H1 (cell line): ENCODE measurements around the gene LDAH. TPM values are rescaled to one million over a fixed set of nuclear protein-coding genes. Genes with fewer than 3 reads are reported as not detected.

ENCODE experiments used
- CEBPB ChIP-seq: IDR thresholded peaks from 2 replicates; pipeline ENCODE4 v1.6.1; 2012; ENCODE audit warnings: low read depth, low read length
- EGR1 ChIP-seq: IDR thresholded peaks from 2 replicates; pipeline ENCODE4 v1.6.1; 2011; ENCODE audit warnings: low read depth, low read length, borderline replicate concordance
- HDAC2 ChIP-seq, 2 experiments: fragments of 300-600 bp in 1 of 2; sonication (generic) in 1 of 2; IDR thresholded peaks; 2 replicates each; pipeline ENCODE4 v1.6.1; 2011 to 2012; ENCODE audit warnings: low read depth in 2 of 2, low read length in 2 of 2, mild to moderate bottlenecking in 2 of 2, moderate library complexity in 2 of 2, borderline replicate concordance in 1 of 2, inconsistent platforms in 1 of 2
- HDAC6 ChIP-seq: IDR thresholded peaks from one replicate; pipeline ENCODE4 v1.7.1; 2012; ENCODE audit warnings: low read depth, mild to moderate bottlenecking, inconsistent platforms, low read length, moderate library complexity
- NRF1 ChIP-seq: IDR thresholded peaks from 2 replicates; pipeline ENCODE4 v1.6.1; 2011; ENCODE audit warnings: mild to moderate bottlenecking, low read depth, low read length, improper control_type of control experiment
- PHF8 ChIP-seq: fragments of 200-600 bp; sonication (generic); conservative IDR thresholded peaks from 2 replicates; pipeline ENCODE4 v1.7.1; 2012; ENCODE audit warnings: low read depth, mild to moderate bottlenecking, inconsistent platforms, low read length, moderate library complexity
- TAF7 ChIP-seq: optimal IDR thresholded peaks from 2 replicates; pipeline ENCODE3; 2011; ENCODE audit warnings: low read depth, mild to moderate bottlenecking, inconsistent platforms, low read length, moderate library complexity, borderline replicate concordance
- TCF12 ChIP-seq: IDR thresholded peaks from 2 replicates; pipeline ENCODE4 v1.6.1; 2011; ENCODE audit warnings: low read depth, mild to moderate bottlenecking, low read length
- polyA plus RNA-seq, 7 experiments: library from polyadenylated mRNA; depleted of rRNA in 3 of 7; stranded (reverse) in 5 of 7; unstranded in 2 of 7; fragments of >200 nt in 5 of 7; fragments of 200-250 nt in 2 of 7; gene quantifications; 1 replicate in 5 of 7; 2 replicates in 1 of 7; 4 replicates in 1 of 7; pipeline versions ENCODE4 v1.2.1 to v1.2.3, GENCODE V29; 2011 to 2013; ENCODE audit warnings: missing spikeins in 2 of 7, mixed read lengths in 2 of 7
- total RNA-seq: library from RNA; stranded (reverse); fragmentation: NEBNext Ultra II Directional; extraction: Animal tissue kit (Norgen Biotek cat#: 25700); gene quantifications from 2 replicates; pipeline ENCODE4 v1.2.1, GENCODE V29; 2021
- TF ChIP-seq, protein P1 (sequence below): fragments of 300-600 bp; sonication (generic); IDR thresholded peaks from 2 replicates; pipeline ENCODE4 v1.7.1; 2012; ENCODE audit warnings: low read length, moderate library complexity, mild to moderate bottlenecking, inconsistent platforms; ENCODE audit not compliant: insufficient replicate concordance

The LDAH gene
- total and polyA plus RNA-seq, 2 of the 8 experiments (the other 6 are each of a cell fraction or from before 2014, with no cell fraction given), result 10.9 to 26.3 TPM

DNA sequence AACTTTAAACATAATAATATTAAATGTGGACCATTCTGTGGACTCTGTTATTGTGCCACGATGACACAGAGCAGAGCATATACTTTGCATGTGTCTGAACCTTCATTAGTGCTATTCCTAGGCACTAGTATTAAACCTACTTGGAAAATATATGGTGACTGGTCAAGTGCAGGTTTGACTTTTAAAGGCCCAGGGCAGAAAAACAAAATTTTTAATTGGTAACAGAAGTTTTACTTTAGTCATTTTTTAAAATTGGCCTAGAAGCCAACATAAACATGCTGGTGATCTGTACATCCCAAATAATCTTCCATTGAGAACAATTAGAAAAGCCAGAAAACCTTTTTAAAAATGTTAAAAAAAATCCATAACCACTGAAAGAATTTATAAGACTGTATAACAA lies 16.6 kb downstream of the LDAH start (continued):
- TF ChIP-seq, protein P1, sequence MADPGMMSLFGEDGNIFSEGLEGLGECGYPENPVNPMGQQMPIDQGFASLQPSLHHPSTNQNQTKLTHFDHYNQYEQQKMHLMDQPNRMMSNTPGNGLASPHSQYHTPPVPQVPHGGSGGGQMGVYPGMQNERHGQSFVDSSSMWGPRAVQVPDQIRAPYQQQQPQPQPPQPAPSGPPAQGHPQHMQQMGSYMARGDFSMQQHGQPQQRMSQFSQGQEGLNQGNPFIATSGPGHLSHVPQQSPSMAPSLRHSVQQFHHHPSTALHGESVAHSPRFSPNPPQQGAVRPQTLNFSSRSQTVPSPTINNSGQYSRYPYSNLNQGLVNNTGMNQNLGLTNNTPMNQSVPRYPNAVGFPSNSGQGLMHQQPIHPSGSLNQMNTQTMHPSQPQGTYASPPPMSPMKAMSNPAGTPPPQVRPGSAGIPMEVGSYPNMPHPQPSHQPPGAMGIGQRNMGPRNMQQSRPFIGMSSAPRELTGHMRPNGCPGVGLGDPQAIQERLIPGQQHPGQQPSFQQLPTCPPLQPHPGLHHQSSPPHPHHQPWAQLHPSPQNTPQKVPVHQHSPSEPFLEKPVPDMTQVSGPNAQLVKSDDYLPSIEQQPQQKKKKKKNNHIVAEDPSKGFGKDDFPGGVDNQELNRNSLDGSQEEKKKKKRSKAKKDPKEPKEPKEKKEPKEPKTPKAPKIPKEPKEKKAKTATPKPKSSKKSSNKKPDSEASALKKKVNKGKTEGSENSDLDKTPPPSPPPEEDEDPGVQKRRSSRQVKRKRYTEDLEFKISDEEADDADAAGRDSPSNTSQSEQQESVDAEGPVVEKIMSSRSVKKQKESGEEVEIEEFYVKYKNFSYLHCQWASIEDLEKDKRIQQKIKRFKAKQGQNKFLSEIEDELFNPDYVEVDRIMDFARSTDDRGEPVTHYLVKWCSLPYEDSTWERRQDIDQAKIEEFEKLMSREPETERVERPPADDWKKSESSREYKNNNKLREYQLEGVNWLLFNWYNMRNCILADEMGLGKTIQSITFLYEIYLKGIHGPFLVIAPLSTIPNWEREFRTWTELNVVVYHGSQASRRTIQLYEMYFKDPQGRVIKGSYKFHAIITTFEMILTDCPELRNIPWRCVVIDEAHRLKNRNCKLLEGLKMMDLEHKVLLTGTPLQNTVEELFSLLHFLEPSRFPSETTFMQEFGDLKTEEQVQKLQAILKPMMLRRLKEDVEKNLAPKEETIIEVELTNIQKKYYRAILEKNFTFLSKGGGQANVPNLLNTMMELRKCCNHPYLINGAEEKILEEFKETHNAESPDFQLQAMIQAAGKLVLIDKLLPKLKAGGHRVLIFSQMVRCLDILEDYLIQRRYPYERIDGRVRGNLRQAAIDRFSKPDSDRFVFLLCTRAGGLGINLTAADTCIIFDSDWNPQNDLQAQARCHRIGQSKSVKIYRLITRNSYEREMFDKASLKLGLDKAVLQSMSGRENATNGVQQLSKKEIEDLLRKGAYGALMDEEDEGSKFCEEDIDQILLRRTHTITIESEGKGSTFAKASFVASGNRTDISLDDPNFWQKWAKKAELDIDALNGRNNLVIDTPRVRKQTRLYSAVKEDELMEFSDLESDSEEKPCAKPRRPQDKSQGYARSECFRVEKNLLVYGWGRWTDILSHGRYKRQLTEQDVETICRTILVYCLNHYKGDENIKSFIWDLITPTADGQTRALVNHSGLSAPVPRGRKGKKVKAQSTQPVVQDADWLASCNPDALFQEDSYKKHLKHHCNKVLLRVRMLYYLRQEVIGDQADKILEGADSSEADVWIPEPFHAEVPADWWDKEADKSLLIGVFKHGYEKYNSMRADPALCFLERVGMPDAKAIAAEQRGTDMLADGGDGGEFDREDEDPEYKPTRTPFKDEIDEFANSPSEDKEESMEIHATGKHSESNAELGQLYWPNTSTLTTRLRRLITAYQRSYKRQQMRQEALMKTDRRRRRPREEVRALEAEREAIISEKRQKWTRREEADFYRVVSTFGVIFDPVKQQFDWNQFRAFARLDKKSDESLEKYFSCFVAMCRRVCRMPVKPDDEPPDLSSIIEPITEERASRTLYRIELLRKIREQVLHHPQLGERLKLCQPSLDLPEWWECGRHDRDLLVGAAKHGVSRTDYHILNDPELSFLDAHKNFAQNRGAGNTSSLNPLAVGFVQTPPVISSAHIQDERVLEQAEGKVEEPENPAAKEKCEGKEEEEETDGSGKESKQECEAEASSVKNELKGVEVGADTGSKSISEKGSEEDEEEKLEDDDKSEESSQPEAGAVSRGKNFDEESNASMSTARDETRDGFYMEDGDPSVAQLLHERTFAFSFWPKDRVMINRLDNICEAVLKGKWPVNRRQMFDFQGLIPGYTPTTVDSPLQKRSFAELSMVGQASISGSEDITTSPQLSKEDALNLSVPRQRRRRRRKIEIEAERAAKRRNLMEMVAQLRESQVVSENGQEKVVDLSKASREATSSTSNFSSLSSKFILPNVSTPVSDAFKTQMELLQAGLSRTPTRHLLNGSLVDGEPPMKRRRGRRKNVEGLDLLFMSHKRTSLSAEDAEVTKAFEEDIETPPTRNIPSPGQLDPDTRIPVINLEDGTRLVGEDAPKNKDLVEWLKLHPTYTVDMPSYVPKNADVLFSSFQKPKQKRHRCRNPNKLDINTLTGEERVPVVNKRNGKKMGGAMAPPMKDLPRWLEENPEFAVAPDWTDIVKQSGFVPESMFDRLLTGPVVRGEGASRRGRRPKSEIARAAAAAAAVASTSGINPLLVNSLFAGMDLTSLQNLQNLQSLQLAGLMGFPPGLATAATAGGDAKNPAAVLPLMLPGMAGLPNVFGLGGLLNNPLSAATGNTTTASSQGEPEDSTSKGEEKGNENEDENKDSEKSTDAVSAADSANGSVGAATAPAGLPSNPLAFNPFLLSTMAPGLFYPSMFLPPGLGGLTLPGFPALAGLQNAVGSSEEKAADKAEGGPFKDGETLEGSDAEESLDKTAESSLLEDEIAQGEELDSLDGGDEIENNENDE, result no peak
- TF ChIP-seq HDAC2 (IDR thresholded peaks at IDR 0.05; ENCODE audit: borderline replicate concordance in 1 of 2, low read depth in 2 of 2, low read length in 2 of 2) (no peak), TAF7 (no peak), CEBPB (no peak), HDAC6 (no peak), TCF12 (no peak), NRF1 (no peak), PHF8 (no peak), EGR1 (no peak)
